Large intestine (tissue), 3 donors: ENCODE results near the gene ADGRL3. TPM values are rescaled to one million over a fixed set of nuclear protein-coding genes. Genes with fewer than 3 reads are reported as not detected.
"Not testable (repeated sequence)": the region's sequence is repeated elsewhere in the genome, so short reads cannot be mapped to it uniquely, and the experiment has no call there.

Source experiments
- DNase-seq, 2 donors: peaks; one replicate each; pipeline versions ENCODE4 v3.0.0 to v3.0.0-alpha.2; 2013
- H3K27ac ChIP-seq: one replicate; pipeline ENCODE4 v1.5.1; 2013; ENCODE audit warnings: low read length
- H3K27me3 ChIP-seq: 2 replicates; pipeline ENCODE4 v1.6.1; 2013; ENCODE audit warnings: low read length; ENCODE audit not compliant: control insufficient read depth, insufficient read depth
- H3K36me3 ChIP-seq: 2 replicates; pipeline ENCODE4 v1.6.1; 2013; ENCODE audit warnings: low read length; ENCODE audit not compliant: control insufficient read depth, insufficient read depth
- H3K4me1 ChIP-seq: one replicate; pipeline ENCODE4 v1.6.1; 2013; ENCODE audit warnings: low read length; ENCODE audit not compliant: control insufficient read depth, insufficient read depth
- H3K4me3 ChIP-seq: one replicate; pipeline ENCODE4 v1.5.1; 2013; ENCODE audit warnings: low read length
- H3K9me3 ChIP-seq: one replicate; pipeline ENCODE4 v1.6.1; 2013; ENCODE audit warnings: mild to moderate bottlenecking, low read depth, low read length, moderate library complexity; ENCODE audit not compliant: control insufficient read depth
- WGBS: methylation state at CpG from one replicate; pipeline ENCODE4 v1.1.5; 2013; ENCODE audit warnings: low lambda C conversion rate; ENCODE audit not compliant: insufficient coverage; 5-methylcytosine and 5-hydroxymethylcytosine counted together
- polyA plus RNA-seq: library from polyadenylated mRNA; unstranded; fragments of 120-200 nt; gene quantifications from one replicate; pipeline ENCODE4 v1.2.1, GENCODE V29; 2013

ADGRL3 gene
- polyA plus RNA-seq, 1 donor = 9.8 TPM

DNA sequence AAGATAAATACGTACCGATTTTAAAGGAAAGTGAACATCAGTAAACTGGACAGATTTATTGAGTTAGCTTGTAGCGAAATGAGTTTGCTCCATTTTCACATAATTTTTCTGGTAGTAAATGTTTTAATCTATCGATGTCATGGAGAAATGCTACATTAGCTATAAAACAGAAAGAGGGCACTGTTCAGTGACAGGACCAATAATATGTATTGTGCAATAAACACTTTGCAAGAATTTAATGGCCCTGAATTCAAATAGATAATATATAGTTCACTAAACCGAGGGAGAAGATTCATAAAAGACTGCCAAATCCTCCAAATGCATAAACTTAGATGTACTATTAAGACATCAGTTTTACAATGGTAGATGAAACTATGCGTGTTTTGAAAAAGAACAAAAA lies 516.3 kb downstream of the ADGRL3 start:
- H3K9me3 ChIP-seq = no peaks in the 10 kb centered on the region
- H3K36me3 ChIP-seq = no peaks in the 10 kb centered on the region
- H3K4me3 ChIP-seq = no peak overlapping the region
- WGBS = 93% methylated on average over 3 of the region's 6 CpGs
- no peak for DNase-seq
- H3K4me1 ChIP-seq = no peaks in the 10 kb centered on the region
- no peaks in the 10 kb centered on the region for H3K27me3 ChIP-seq
- no peak overlapping the region for H3K27ac ChIP-seq

- Histone ChIP-seq H3K27ac (no peak overlapping the region), H3K36me3 (no peaks in the 10 kb centered on the region), H3K9me3 (no peaks in the 10 kb centered on the region), H3K4me3 (no peak overlapping the region), H3K27me3 (no peaks in the 10 kb centered on the region), H3K4me1 (no peaks in the 10 kb centered on the region)
- DNase-seq = no peak
- 90% methylated on average over 2 of the region's 7 CpGs for WGBS
These were observed 523.4 kb downstream of the ADGRL3 start for GRCh38 chr4:61723492-61723891.

DNA sequence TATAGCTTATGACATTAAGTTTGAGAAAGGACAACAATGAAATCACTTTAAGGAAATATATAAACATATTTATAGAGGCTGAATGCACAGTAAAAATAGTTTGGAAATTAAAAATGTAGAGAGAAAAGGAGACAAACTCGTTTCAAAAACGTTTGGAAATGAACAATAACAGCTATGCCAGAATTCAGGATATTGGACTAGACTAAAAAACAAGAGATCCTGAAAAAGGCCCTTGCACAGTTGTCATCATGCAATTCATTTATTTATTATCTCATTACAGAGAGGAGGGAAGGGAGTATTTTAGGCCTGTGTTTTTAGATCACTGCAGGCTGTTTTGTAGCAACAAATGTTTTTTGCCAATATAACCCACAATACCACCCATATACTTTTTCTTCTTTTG lies 527.2 kb downstream of the ADGRL3 start:
- 77% methylated on average over 2 of the region's 2 CpGs for WGBS
- H3K4me3 ChIP-seq = no peak overlapping the region
- no peaks in the 10 kb centered on the region for H3K4me1 ChIP-seq
- H3K9me3 ChIP-seq = no peaks in the 10 kb centered on the region
- no peaks in the 10 kb centered on the region for H3K36me3 ChIP-seq
- no peak overlapping the region for H3K27ac ChIP-seq
- no peak for DNase-seq
- no peaks in the 10 kb centered on the region for H3K27me3 ChIP-seq

GRCh38 chr4:61734409-61734808 lies 534.3 kb downstream of the ADGRL3 start:
- Histone ChIP-seq H3K9me3 (no peaks in the 10 kb centered on the region), H3K27me3 (no peaks in the 10 kb centered on the region), H3K36me3 (no peaks in the 10 kb centered on the region), H3K27ac (no peak overlapping the region), H3K4me3 (no peak overlapping the region), H3K4me1 (no peaks in the 10 kb centered on the region)
- DNase-seq = no peak
- WGBS = no CpG with 5 or more reads among the region's 2 CpGs

- no peaks in the 10 kb centered on the region for H3K36me3 ChIP-seq
- no peak overlapping the region for H3K27ac ChIP-seq
- no peak overlapping the region for H3K4me3 ChIP-seq
- H3K4me1 ChIP-seq = no peaks in the 10 kb centered on the region
- DNase-seq = no peak
- H3K9me3 ChIP-seq = peaks cover 3% of the 10 kb centered on the region
- no peaks in the 10 kb centered on the region for H3K27me3 ChIP-seq
These were observed 539.8 kb downstream of the ADGRL3 start for GRCh38 chr4:61739887-61740286.

DNA sequence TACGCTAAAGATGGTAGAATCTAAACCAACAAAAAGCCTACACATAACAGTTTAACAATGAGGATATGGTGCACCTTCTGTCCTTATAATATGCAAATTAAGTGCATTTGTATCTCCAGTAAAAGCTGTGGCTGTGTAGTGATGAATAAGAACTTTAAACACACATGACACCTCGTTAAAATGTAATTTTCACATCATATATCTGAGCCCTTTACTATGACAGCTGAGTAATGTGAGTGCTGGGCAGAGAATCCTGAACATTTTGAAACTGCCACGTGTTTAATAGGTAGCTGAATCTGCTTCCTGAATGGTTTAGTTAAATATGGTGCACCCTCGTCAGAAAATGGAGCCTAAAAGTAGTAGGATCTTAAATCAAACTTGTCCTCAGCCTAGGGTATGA lies 540.8 kb downstream of the ADGRL3 start:
- Histone ChIP-seq H3K4me3 (no peak overlapping the region), H3K36me3 (no peaks in the 10 kb centered on the region), H3K27ac (no peak overlapping the region), H3K4me1 (no peaks in the 10 kb centered on the region), H3K27me3 (no peaks in the 10 kb centered on the region), H3K9me3 (peaks cover 3% of the 10 kb centered on the region)
- 43% methylated on average over 1 of the region's 4 CpGs for WGBS
- no peak for DNase-seq

DNA sequence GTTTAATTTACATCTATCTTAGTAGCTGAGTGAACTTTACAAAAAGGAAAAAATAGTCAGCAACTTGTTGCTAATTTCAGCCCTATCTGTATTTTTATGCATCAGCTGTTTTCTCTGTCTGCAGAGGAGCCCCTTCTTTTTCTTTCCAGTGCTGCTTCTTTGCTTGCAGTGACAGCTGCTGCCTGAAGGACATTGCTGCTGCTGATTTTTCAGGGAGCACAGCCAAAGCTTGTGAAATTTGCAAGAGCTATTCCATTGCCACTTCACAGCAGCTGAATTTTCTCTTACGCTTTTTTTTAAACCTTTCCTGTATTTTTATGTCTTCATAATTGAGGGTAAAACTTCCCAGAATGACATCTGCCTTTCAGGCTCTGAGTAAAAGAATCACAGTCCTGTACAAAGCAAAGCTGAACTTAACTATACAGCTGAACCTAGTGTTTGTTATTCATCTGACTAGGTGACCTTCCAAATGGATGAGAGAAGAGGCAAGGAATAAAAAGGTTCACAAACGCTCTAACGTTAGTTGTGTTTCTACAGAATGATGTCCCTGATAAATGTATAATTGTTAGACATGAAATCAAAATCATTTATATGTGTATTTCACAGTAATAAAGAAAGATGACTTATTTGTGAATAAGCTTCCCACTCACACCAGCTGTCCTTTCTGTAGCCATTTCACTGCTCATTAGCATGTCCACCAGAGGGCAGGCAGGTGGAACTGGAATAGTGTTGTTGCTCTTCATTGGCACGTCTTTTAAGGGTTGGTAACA lies 541.4 kb downstream of the ADGRL3 start:
- Histone ChIP-seq H3K4me1 (no peaks in the 10 kb centered on the region), H3K27me3 (no peaks in the 10 kb centered on the region), H3K27ac (no peak overlapping the region), H3K9me3 (peaks cover 3% of the 10 kb centered on the region), H3K4me3 (no peak overlapping the region), H3K36me3 (no peaks in the 10 kb centered on the region)
- 90% methylated on average over 1 of the region's 4 CpGs for WGBS
- DNase-seq = peak; percentile 4 to 11

DNA sequence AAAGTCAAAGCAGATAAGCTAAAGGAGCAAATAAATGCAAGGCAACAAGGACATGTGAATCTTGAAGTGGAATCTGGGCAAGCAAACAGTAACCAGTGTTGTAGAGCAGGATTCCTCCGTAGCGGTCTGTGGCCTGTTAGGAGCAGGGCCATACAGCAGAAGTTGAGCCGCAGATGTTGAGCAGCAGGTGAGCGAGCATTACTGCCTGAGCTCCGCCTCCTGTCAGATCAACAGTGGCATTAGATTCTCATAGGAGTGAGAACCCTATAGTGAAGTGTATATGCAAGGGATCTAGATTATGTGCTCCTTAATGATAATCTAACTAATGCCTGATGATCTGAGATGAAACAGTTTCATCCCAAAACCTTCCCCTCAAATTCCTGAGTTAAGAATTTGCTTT lies 550.7 kb downstream of the ADGRL3 start:
- no peaks in the 10 kb centered on the region for H3K9me3 ChIP-seq
- no peak for DNase-seq
- no peaks in the 10 kb centered on the region for H3K36me3 ChIP-seq
- no peaks in the 10 kb centered on the region for H3K4me1 ChIP-seq
- H3K4me3 ChIP-seq = no peak overlapping the region
- H3K27ac ChIP-seq = no peak overlapping the region
- WGBS = no CpG with 5 or more reads among the region's 5 CpGs
- no peaks in the 10 kb centered on the region for H3K27me3 ChIP-seq

- no peak overlapping the region for H3K4me3 ChIP-seq
- H3K27ac ChIP-seq = no peak overlapping the region
- no peaks in the 10 kb centered on the region for H3K4me1 ChIP-seq
- no CpG with 5 or more reads among the region's 2 CpGs for WGBS
- no peak for DNase-seq
- no peaks in the 10 kb centered on the region for H3K9me3 ChIP-seq
- no peaks in the 10 kb centered on the region for H3K36me3 ChIP-seq
- no peaks in the 10 kb centered on the region for H3K27me3 ChIP-seq
These were observed 552.5 kb downstream of the ADGRL3 start for GRCh38 chr4:61752617-61753016.

GRCh38 chr4:61753739-61754138 lies 553.6 kb downstream of the ADGRL3 start:
- no CpG with 5 or more reads among the region's 3 CpGs for WGBS
- Histone ChIP-seq H3K4me3 (no peak overlapping the region), H3K27me3 (no peaks in the 10 kb centered on the region), H3K27ac (no peak overlapping the region), H3K4me1 (no peaks in the 10 kb centered on the region), H3K36me3 (no peaks in the 10 kb centered on the region), H3K9me3 (no peaks in the 10 kb centered on the region)
- DNase-seq = no peak

DNA sequence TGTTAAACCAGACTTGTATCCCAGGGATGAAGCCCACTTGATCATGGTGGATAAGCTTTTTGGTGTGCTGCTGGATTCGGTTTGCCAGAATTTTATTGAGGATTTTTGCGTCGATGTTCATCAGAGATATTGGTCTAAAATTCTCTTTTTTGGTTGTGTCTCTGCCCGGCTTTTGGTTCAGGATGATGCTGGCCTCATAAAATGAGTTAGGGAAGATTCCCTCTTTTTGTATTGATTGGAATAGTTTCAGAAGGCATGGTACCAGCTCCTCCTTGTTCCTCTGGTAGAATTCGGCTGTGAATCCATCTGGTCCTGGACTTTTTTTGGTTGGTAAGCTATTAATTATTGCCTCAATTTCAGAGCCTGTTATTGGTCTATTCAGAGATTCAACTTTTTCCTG lies 556.8 kb downstream of the ADGRL3 start:
- not testable (repeated sequence) for H3K27me3 ChIP-seq, H3K27ac ChIP-seq, H3K9me3 ChIP-seq, H3K36me3 ChIP-seq, H3K4me3 ChIP-seq, H3K4me1 ChIP-seq, DNase-seq
- no CpG with 5 or more reads among the region's 5 CpGs for WGBS
